Activated CD4-positive, alpha-beta T cell treated with anti-CD3 and anti-CD28 coated beads, Interleukin-2, amount 10 ng/mL, durations not matched to agents 7 days and 5 days (primary cell): Measurements from ENCODE around the gene GINS2. TPM values are rescaled to one million over a fixed set of nuclear protein-coding genes. Genes with fewer than 3 reads are reported as not detected.

ENCODE experiments used
- CTCF ChIA-PET: fragments of 350-600 bp; sonication (Branson Sonifier 250); formaldehyde crosslinking; loops from one replicate; lab custom pipeline; 2021; ENCODE audit warnings: antibody characterized with exemption; lab: Charles Lee
- POLR2A ChIA-PET: fragments of 350-600 bp; sonication (Branson Sonifier 250); formaldehyde crosslinking; loops from one replicate; lab custom pipeline; 2021; ENCODE audit warnings: antibody characterized with exemption; lab: Charles Lee
- DNase-seq: peaks from one replicate; pipeline ENCODE4 v3.0.0-alpha.2; 2020
- H3K27ac Mint-ChIP-seq: one replicate; pipeline ENCODE4 v1.8.0; 2021; ENCODE audit warnings: mild to moderate bottlenecking, moderate library complexity, mixed read lengths
- H3K27me3 Mint-ChIP-seq: one replicate; pipeline ENCODE4 v1.8.0; 2021; ENCODE audit warnings: mixed read lengths
- H3K36me3 Mint-ChIP-seq: one replicate; pipeline ENCODE4 v1.8.0; 2021; ENCODE audit warnings: low read depth, mixed read lengths
- H3K4me1 Mint-ChIP-seq: one replicate; pipeline ENCODE4 v1.8.0; 2021; ENCODE audit warnings: mixed read lengths
- H3K4me3 Mint-ChIP-seq: one replicate; pipeline ENCODE4 v1.8.0; 2021; ENCODE audit warnings: mild to moderate bottlenecking, moderate library complexity, mixed read lengths
- H3K9me3 Mint-ChIP-seq: one replicate; pipeline ENCODE4 v1.8.0; 2021; ENCODE audit warnings: mixed read lengths
- total RNA-seq, 2 experiments: library from RNA; stranded (reverse); gene quantifications; one replicate each; pipeline ENCODE4 v1.2.3, GENCODE V29; 2021

GINS2 gene
- total RNA-seq, 2 experiments from 2014 or later, result 49.3 to 50.0 TPM

- ChIA-PET POLR2A (no interaction called here), CTCF (no interaction called here)
- no peak for DNase-seq
Measured at GRCh38 chr16:85711982-85712587, 23.3 kb upstream of the GINS2 start.

GRCh38 chr16:85710732-85711131, 22.0 kb upstream of the GINS2 start:
- H3K9me3 Mint-ChIP-seq, result peaks cover 4% of the 10 kb centered on the region
- ChIA-PET CTCF (no interaction called here), POLR2A (no interaction called here)
- no peak overlapping the region for H3K27ac Mint-ChIP-seq
- peaks cover 3% of the 10 kb centered on the region for H3K27me3 Mint-ChIP-seq
- H3K4me3 Mint-ChIP-seq, result no peak overlapping the region
- peaks cover 5% of the 10 kb centered on the region for H3K4me1 Mint-ChIP-seq
- H3K36me3 Mint-ChIP-seq, result no peaks in the 10 kb centered on the region
- DNase-seq, result no peak

More at GRCh38 chr16:85711982-85712587, 23.3 kb upstream of the GINS2 start:
- no peaks in the 10 kb centered on the region for H3K36me3 Mint-ChIP-seq
- peaks cover 4% of the 10 kb centered on the region for H3K9me3 Mint-ChIP-seq
- H3K4me3 Mint-ChIP-seq, result no peak overlapping the region
- no peak overlapping the region for H3K27ac Mint-ChIP-seq
- peaks cover 3% of the 10 kb centered on the region for H3K27me3 Mint-ChIP-seq
- peaks cover 5% of the 10 kb centered on the region for H3K4me1 Mint-ChIP-seq

- Mint-ChIP-seq H3K27me3 (no peaks in the 10 kb centered on the region), H3K4me1 (peaks cover under 1% of the 10 kb centered on the region), H3K4me3 (no peak overlapping the region), H3K9me3 (peaks cover 4% of the 10 kb centered on the region), H3K27ac (no peak overlapping the region), H3K36me3 (no peaks in the 10 kb centered on the region)
- DNase-seq, result no peak
- ChIA-PET CTCF (interaction anchor here (0.6 to 1.0 kb wide), 2 partner anchors 33 to 1750 kb away, joined by 3 read pairs; no protein-coding TSS in a partner anchor), POLR2A (no interaction called here)
Measured at GRCh38 chr16:85709766-85710585, 21.2 kb upstream of the GINS2 start.

GRCh38 chr16:85708338-85708737, 19.6 kb upstream of the GINS2 start:
- Mint-ChIP-seq H3K27ac (no peak overlapping the region), H3K27me3 (no peaks in the 10 kb centered on the region), H3K36me3 (no peaks in the 10 kb centered on the region), H3K4me1 (no peaks in the 10 kb centered on the region), H3K9me3 (peaks cover 4% of the 10 kb centered on the region), H3K4me3 (no peak overlapping the region)
- ChIA-PET POLR2A (no interaction called here), CTCF (no interaction called here)
- no peak for DNase-seq

GRCh38 chr16:85707528-85708095, 18.9 kb upstream of the GINS2 start:
- Mint-ChIP-seq H3K9me3 (peaks cover 4% of the 10 kb centered on the region), H3K4me1 (no peaks in the 10 kb centered on the region), H3K36me3 (no peaks in the 10 kb centered on the region), H3K27me3 (peaks cover under 1% of the 10 kb centered on the region), H3K4me3 (no peak overlapping the region), H3K27ac (no peak overlapping the region)
- POLR2A ChIA-PET, result no interaction called here
- no peak for DNase-seq
- CTCF ChIA-PET, result no interaction called here

- CTCF ChIA-PET, result no interaction called here
Measured at GRCh38 chr16:85706449-85707034, 17.8 kb upstream of the GINS2 start.

GRCh38 chr16:85704900-85705846, 16.4 kb upstream of the GINS2 start:
- H3K36me3 Mint-ChIP-seq, result no peaks in the 10 kb centered on the region
- ChIA-PET CTCF (interaction anchor here (0.7 kb wide), 1 partner anchor 907 kb away, joined by 4 read pairs; no protein-coding TSS in a partner anchor), POLR2A (no interaction called here)
- H3K27ac Mint-ChIP-seq, result no peak overlapping the region
- no peak overlapping the region for H3K4me3 Mint-ChIP-seq
- H3K27me3 Mint-ChIP-seq, result peaks cover 5% of the 10 kb centered on the region
- DNase-seq, result no peak
- no peaks in the 10 kb centered on the region for H3K4me1 Mint-ChIP-seq
- no peaks in the 10 kb centered on the region for H3K9me3 Mint-ChIP-seq

More at GRCh38 chr16:85706449-85707034, 17.8 kb upstream of the GINS2 start:
- Mint-ChIP-seq H3K4me1 (no peaks in the 10 kb centered on the region), H3K27ac (no peak overlapping the region), H3K36me3 (no peaks in the 10 kb centered on the region), H3K9me3 (no peaks in the 10 kb centered on the region), H3K27me3 (peaks cover 5% of the 10 kb centered on the region), H3K4me3 (no peak overlapping the region)
- no peak for DNase-seq
- POLR2A ChIA-PET, result no interaction called here

- Mint-ChIP-seq H3K9me3 (no peaks in the 10 kb centered on the region), H3K27ac (no peak overlapping the region), H3K4me1 (no peaks in the 10 kb centered on the region), H3K27me3 (peaks cover 5% of the 10 kb centered on the region), H3K36me3 (no peaks in the 10 kb centered on the region), H3K4me3 (no peak overlapping the region)
- ChIA-PET CTCF (no interaction called here), POLR2A (no interaction called here)
- DNase-seq, result no peak
Measured at GRCh38 chr16:85704011-85704410, 15.3 kb upstream of the GINS2 start.

- no peak for DNase-seq
- ChIA-PET CTCF (no interaction called here), POLR2A (no interaction called here)
- Mint-ChIP-seq H3K4me3 (no peak overlapping the region), H3K4me1 (no peaks in the 10 kb centered on the region), H3K27ac (no peak overlapping the region), H3K9me3 (no peaks in the 10 kb centered on the region), H3K36me3 (no peaks in the 10 kb centered on the region), H3K27me3 (peaks cover 9% of the 10 kb centered on the region)
Measured at GRCh38 chr16:85699628-85700027, 10.9 kb upstream of the GINS2 start.

- H3K36me3 Mint-ChIP-seq, result no peaks in the 10 kb centered on the region
- ChIA-PET CTCF (interaction anchor here (0.6 kb wide), 1 partner anchor 20 kb away, joined by 3 read pairs; no protein-coding TSS in a partner anchor), POLR2A (no interaction called here)
- H3K9me3 Mint-ChIP-seq, result no peaks in the 10 kb centered on the region
- H3K4me3 Mint-ChIP-seq, result no peak overlapping the region
- no peaks in the 10 kb centered on the region for H3K4me1 Mint-ChIP-seq
- H3K27ac Mint-ChIP-seq, result no peak overlapping the region
- peaks cover 9% of the 10 kb centered on the region for H3K27me3 Mint-ChIP-seq
- DNase-seq, result no peak
Measured at GRCh38 chr16:85698935-85699558, 10.3 kb upstream of the GINS2 start.

GRCh38 chr16:85698459-85698891, 9.7 kb upstream of the GINS2 start:
- no peak overlapping the region for H3K4me3 Mint-ChIP-seq

More at GRCh38 chr16:85698459-85698891, 9.7 kb upstream of the GINS2 start:
- CTCF ChIA-PET, result interaction anchor here (0.6 kb wide), 1 partner anchor 21 kb away, joined by 3 read pairs; no protein-coding TSS in a partner anchor
- H3K36me3 Mint-ChIP-seq, result no peaks in the 10 kb centered on the region
- H3K9me3 Mint-ChIP-seq, result no peaks in the 10 kb centered on the region
- POLR2A ChIA-PET, result no interaction called here
- H3K4me1 Mint-ChIP-seq, result no peaks in the 10 kb centered on the region
- peaks cover 9% of the 10 kb centered on the region for H3K27me3 Mint-ChIP-seq
- no peak for DNase-seq
- H3K27ac Mint-ChIP-seq, result no peak overlapping the region
